ENCODE results near the gene DGKG. TPM values are rescaled to one million over a fixed set of nuclear protein-coding genes. Genes with fewer than 3 reads are reported as not detected.

DGKG gene
- total and polyA plus RNA-seq, 4 donors = 0.84 to 7.8 (median 1.7) TPM

GRCh38 chr3:186213946-186214345 is 148.1 kb downstream of the DGKG start:
- Histone ChIP-seq H3K27ac (ENCODE audit: low read depth in 1 of 2, low read length in 2 of 2) (no peak overlapping the region), H3K9ac (ENCODE audit: low read depth in 1 of 2, low read length in 2 of 2) (no peak overlapping the region), H3K9me3 (ENCODE audit: control insufficient read depth in 4 of 4, low read length in 3 of 4) (no peaks in the 10 kb centered on the region), H3K27me3 (ENCODE audit: control insufficient read depth in 4 of 4, insufficient read depth in 4 of 4, low read length in 3 of 4) (no peaks in the 10 kb centered on the region), H3K36me3 (ENCODE audit: control insufficient read depth in 4 of 4, insufficient read depth in 3 of 4, low read depth in 1 of 4, low read length in 3 of 4) (no peaks in the 10 kb centered on the region), H3K4me3 (ENCODE audit: low read depth in 1 of 3, low read length in 3 of 3) (no peak overlapping the region), H3K4me1 (ENCODE audit: control insufficient read depth in 4 of 4, insufficient read depth in 4 of 4, low read length in 3 of 4) (peaks cover 0 to 11% (median 1%) of the 10 kb centered on the region in 4 donors)
- no peak for DNase-seq (ENCODE audit: low spot score)
- TF ChIP-seq MAX (IDR thresholded peaks at IDR 0.05) (no peak), ATF3 (IDR thresholded peaks at IDR 0.05) (no peak), REST (IDR thresholded peaks at IDR 0.05) (no peak), YY1 (IDR thresholded peaks at IDR 0.05) (no peak), TAF1 (conservative IDR thresholded peaks at IDR 0.05) (no peak), EGR1 (IDR thresholded peaks at IDR 0.05; ENCODE audit: low read depth in 2 of 2) (no peak), SP1 (IDR thresholded peaks at IDR 0.05) (no peak)
- 55% methylated on average over 4 of the region's 4 CpGs for WGBS

- Histone ChIP-seq H3K27me3 (ENCODE audit: control insufficient read depth in 4 of 4, insufficient read depth in 4 of 4, low read length in 3 of 4) (no peaks in the 10 kb centered on the region), H3K9me3 (ENCODE audit: control insufficient read depth in 4 of 4, low read length in 3 of 4) (no peaks in the 10 kb centered on the region), H3K36me3 (ENCODE audit: control insufficient read depth in 4 of 4, insufficient read depth in 3 of 4, low read depth in 1 of 4, low read length in 3 of 4) (no peaks in the 10 kb centered on the region), H3K27ac (ENCODE audit: low read depth in 1 of 2, low read length in 2 of 2) (no peak overlapping the region), H3K9ac (ENCODE audit: low read depth in 1 of 2, low read length in 2 of 2) (no peak overlapping the region), H3K4me3 (ENCODE audit: low read depth in 1 of 3, low read length in 3 of 3) (no peak overlapping the region), H3K4me1 (ENCODE audit: control insufficient read depth in 4 of 4, insufficient read depth in 4 of 4, low read length in 3 of 4) (peaks cover 0 to 11% (median 1%) of the 10 kb centered on the region in 4 donors)
- TF ChIP-seq JUND (IDR thresholded peaks at IDR 0.05) (no peak), MAX (IDR thresholded peaks at IDR 0.05) (no peak), GABPA (IDR thresholded peaks at IDR 0.05 in 1 of 2, conservative IDR thresholded peaks at IDR 0.05 in 1 of 2) (no peak), REST (IDR thresholded peaks at IDR 0.05) (no peak), CTCF (IDR thresholded peaks at IDR 0.05; ENCODE audit: low read depth, low read length, missing input control) (no peak), RAD21 (IDR thresholded peaks at IDR 0.05) (no peak), FOXA2 (IDR thresholded peaks at IDR 0.05) (no peak), TAF1 (conservative IDR thresholded peaks at IDR 0.05) (no peak), HNF4A (conservative IDR thresholded peaks at IDR 0.05) (no peak), YY1 (IDR thresholded peaks at IDR 0.05) (no peak), SP1 (IDR thresholded peaks at IDR 0.05) (no peak), ZBTB33 (IDR thresholded peaks at IDR 0.05) (no peak), NR2F2 (IDR thresholded peaks at IDR 0.05) (no peak), FOXA1 (IDR thresholded peaks at IDR 0.05) (no peak)
- 83% methylated on average over 3 of the region's 3 CpGs for WGBS
- no peak for DNase-seq (ENCODE audit: low spot score)
Observed at GRCh38 chr3:186212611-186213010, 149.4 kb downstream of the DGKG start.

Data from liver (tissue), 9 donors.